ENCODE results near the gene IGFBP3. TPM values are rescaled to one million over a fixed set of nuclear protein-coding genes. Genes with fewer than 3 reads are reported as not detected.

IGFBP3 gene
- polyA plus RNA-seq, 1 donor from 2014 or later, result 1.6 TPM

- no peaks in the 10 kb centered on the region for H3K79me2 ChIP-seq (replicated peaks; ENCODE audit: insufficient read depth, low read length)
- no peaks in the 10 kb centered on the region for H3K9me2 ChIP-seq (ENCODE audit: insufficient read depth, low read length)
- no peak overlapping the region for H2AFZ ChIP-seq (ENCODE audit: low read depth, low read length)
- H3K27ac ChIP-seq (ENCODE audit: low read length), result no peak overlapping the region
- no peak overlapping the region for H3K4me2 ChIP-seq (ENCODE audit: low read length)
- no peaks in the 10 kb centered on the region for H3F3A ChIP-seq (ENCODE audit: insufficient read depth, low read length, poor library complexity, severe bottlenecking)
- no peaks in the 10 kb centered on the region for H4K20me1 ChIP-seq (ENCODE audit: insufficient read depth)
- H3K9me3 ChIP-seq (ENCODE audit: low read length), result peaks cover 11% of the 10 kb centered on the region
- H3K27me3 ChIP-seq (ENCODE audit: insufficient read depth, low read depth, low read length), result no peaks in the 10 kb centered on the region
- H3K4me3 ChIP-seq (ENCODE audit: low read length), result no peak overlapping the region
- TF ChIP-seq EZH2 (IDR thresholded peaks at IDR 0.05; ENCODE audit: borderline replicate concordance, insufficient read depth, low read length, poor library complexity, severe bottlenecking) (no peak), RAD21 (conservative IDR thresholded peaks at IDR 0.05) (no peak), MXI1 (conservative IDR thresholded peaks at IDR 0.05; ENCODE audit: poor library complexity, severe bottlenecking) (no peak), POLR2AphosphoS5 (IDR thresholded peaks at IDR 0.05) (no peak), EP300 (conservative IDR thresholded peaks at IDR 0.05; ENCODE audit: poor library complexity, severe bottlenecking) (no peak), CTCF (IDR thresholded peaks at IDR 0.05; ENCODE audit: poor library complexity, severe bottlenecking) (no peak), TAF1 (IDR thresholded peaks at IDR 0.05; ENCODE audit: low read depth) (no peak)
- TF ChIP-seq, protein P1, sequence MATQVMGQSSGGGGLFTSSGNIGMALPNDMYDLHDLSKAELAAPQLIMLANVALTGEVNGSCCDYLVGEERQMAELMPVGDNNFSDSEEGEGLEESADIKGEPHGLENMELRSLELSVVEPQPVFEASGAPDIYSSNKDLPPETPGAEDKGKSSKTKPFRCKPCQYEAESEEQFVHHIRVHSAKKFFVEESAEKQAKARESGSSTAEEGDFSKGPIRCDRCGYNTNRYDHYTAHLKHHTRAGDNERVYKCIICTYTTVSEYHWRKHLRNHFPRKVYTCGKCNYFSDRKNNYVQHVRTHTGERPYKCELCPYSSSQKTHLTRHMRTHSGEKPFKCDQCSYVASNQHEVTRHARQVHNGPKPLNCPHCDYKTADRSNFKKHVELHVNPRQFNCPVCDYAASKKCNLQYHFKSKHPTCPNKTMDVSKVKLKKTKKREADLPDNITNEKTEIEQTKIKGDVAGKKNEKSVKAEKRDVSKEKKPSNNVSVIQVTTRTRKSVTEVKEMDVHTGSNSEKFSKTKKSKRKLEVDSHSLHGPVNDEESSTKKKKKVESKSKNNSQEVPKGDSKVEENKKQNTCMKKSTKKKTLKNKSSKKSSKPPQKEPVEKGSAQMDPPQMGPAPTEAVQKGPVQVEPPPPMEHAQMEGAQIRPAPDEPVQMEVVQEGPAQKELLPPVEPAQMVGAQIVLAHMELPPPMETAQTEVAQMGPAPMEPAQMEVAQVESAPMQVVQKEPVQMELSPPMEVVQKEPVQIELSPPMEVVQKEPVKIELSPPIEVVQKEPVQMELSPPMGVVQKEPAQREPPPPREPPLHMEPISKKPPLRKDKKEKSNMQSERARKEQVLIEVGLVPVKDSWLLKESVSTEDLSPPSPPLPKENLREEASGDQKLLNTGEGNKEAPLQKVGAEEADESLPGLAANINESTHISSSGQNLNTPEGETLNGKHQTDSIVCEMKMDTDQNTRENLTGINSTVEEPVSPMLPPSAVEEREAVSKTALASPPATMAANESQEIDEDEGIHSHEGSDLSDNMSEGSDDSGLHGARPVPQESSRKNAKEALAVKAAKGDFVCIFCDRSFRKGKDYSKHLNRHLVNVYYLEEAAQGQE (IDR thresholded peaks at IDR 0.05; ENCODE audit: borderline replicate concordance), result no peak
- no peaks in the 10 kb centered on the region for H3K36me3 ChIP-seq (ENCODE audit: insufficient read depth, low read length)
- no peak overlapping the region for H3K9ac ChIP-seq (ENCODE audit: low read length)
Measured at GRCh38 chr7:45880433-45880860, 40.6 kb downstream of the IGFBP3 start.

DNA sequence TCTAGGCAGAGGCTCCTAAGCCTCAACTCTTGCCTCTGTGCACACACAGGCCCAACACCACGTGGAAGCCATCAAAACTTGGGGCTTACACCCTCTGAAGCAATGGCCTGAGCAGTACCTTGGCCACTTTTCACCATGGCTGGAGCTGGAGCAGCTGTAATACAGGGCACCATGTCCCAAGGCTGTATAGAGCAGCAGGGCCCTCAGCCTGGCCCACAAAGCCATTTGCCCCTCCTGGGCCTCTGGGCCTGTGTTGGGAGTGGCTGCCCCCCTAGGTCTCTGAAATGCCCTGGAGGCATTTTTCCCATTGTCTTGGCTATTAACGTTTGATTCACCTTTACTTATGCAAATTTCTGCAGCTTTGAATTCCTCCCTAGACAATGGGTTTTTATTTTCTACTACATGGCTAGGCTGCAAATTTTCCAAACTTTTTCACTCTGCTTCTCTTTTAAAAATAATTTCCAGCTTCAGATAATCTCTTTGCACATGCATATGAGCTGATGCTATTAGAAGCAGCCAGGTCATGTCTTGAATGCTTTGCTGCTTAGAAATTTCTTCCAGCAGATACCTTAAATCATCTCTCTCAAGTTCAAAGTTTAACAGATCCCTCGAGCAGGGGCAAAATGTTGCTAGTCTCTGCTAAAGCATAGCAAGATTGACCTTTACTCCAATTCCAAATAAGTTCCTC lies 42.5 kb downstream of the IGFBP3 start:
- no peaks in the 10 kb centered on the region for H3K27me3 ChIP-seq (ENCODE audit: insufficient read depth, low read depth, low read length)

More for the DNA sequence above, 42.5 kb downstream of the IGFBP3 start:
- Histone ChIP-seq H3K4me2 (ENCODE audit: low read length) (no peak overlapping the region), H3K9me3 (ENCODE audit: low read length) (peaks cover 11% of the 10 kb centered on the region), H3F3A (ENCODE audit: insufficient read depth, low read length, poor library complexity, severe bottlenecking) (no peaks in the 10 kb centered on the region), H3K9ac (ENCODE audit: low read length) (no peak overlapping the region), H3K36me3 (ENCODE audit: insufficient read depth, low read length) (no peaks in the 10 kb centered on the region), H3K4me3 (ENCODE audit: low read length) (no peak overlapping the region), H3K79me2 (replicated peaks; ENCODE audit: insufficient read depth, low read length) (no peaks in the 10 kb centered on the region), H4K20me1 (ENCODE audit: insufficient read depth) (no peaks in the 10 kb centered on the region), H3K27ac (ENCODE audit: low read length) (no peak overlapping the region), H3K9me2 (ENCODE audit: insufficient read depth, low read length) (no peaks in the 10 kb centered on the region), H2AFZ (ENCODE audit: low read depth, low read length) (no peak overlapping the region)
- TF ChIP-seq EP300 (conservative IDR thresholded peaks at IDR 0.05; ENCODE audit: poor library complexity, severe bottlenecking), result no peak
- no peak for TF ChIP-seq EZH2 (IDR thresholded peaks at IDR 0.05; ENCODE audit: borderline replicate concordance, insufficient read depth, low read length, poor library complexity, severe bottlenecking)
- TF ChIP-seq POLR2AphosphoS5 (IDR thresholded peaks at IDR 0.05), result no peak
- TF ChIP-seq MXI1 (conservative IDR thresholded peaks at IDR 0.05; ENCODE audit: poor library complexity, severe bottlenecking), result no peak
- no peak for TF ChIP-seq TAF1 (IDR thresholded peaks at IDR 0.05; ENCODE audit: low read depth)
- no peak for TF ChIP-seq RAD21 (conservative IDR thresholded peaks at IDR 0.05)
- no peak for TF ChIP-seq CTCF (IDR thresholded peaks at IDR 0.05; ENCODE audit: poor library complexity, severe bottlenecking)
- TF ChIP-seq, protein P1 (IDR thresholded peaks at IDR 0.05; ENCODE audit: borderline replicate concordance), result no peak
- TF ChIP-seq SMC3 (conservative IDR thresholded peaks at IDR 0.05; ENCODE audit: poor library complexity), result no peak
